ENCODE measurements around the gene ZNF197. TPM values are rescaled to one million over a fixed set of nuclear protein-coding genes. Genes with fewer than 3 reads are reported as not detected.

Gene ZNF197
- total RNA-seq, 1 experiment from 2014 or later = 7.0 TPM

GRCh38 chr3:44687898-44688297, 63.1 kb downstream of the ZNF197 start:
- TF ChIP-seq POLR2AphosphoS5 (IDR thresholded peaks at IDR 0.05; ENCODE audit: low read depth, low read length) (no peak), TCF7L2 (IDR thresholded peaks at IDR 0.05; ENCODE audit: low read depth, low read length) (no peak), SIN3A (IDR thresholded peaks at IDR 0.05; ENCODE audit: borderline replicate concordance, insufficient read depth, low read depth, low read length) (no peak), REST (IDR thresholded peaks at IDR 0.05; ENCODE audit: insufficient read depth in 1 of 2, low read depth in 2 of 2, low read length in 1 of 2) (no peak)
- TF ChIP-seq, protein P1, sequence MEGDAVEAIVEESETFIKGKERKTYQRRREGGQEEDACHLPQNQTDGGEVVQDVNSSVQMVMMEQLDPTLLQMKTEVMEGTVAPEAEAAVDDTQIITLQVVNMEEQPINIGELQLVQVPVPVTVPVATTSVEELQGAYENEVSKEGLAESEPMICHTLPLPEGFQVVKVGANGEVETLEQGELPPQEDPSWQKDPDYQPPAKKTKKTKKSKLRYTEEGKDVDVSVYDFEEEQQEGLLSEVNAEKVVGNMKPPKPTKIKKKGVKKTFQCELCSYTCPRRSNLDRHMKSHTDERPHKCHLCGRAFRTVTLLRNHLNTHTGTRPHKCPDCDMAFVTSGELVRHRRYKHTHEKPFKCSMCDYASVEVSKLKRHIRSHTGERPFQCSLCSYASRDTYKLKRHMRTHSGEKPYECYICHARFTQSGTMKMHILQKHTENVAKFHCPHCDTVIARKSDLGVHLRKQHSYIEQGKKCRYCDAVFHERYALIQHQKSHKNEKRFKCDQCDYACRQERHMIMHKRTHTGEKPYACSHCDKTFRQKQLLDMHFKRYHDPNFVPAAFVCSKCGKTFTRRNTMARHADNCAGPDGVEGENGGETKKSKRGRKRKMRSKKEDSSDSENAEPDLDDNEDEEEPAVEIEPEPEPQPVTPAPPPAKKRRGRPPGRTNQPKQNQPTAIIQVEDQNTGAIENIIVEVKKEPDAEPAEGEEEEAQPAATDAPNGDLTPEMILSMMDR (IDR thresholded peaks at IDR 0.05) = no peak
- ChIA-PET POLR2A (no interaction called here), CTCF (no interaction called here)
- DNase-seq (ENCODE audit: low read depth, low spot score) (no peak), ATAC-seq (no peak)
- no peaks in the 10 kb centered on the region for H3K36me3 ChIP-seq (ENCODE audit: control insufficient read depth, insufficient read depth, low read length)
- no peaks in the 10 kb centered on the region for H3K27me3 ChIP-seq (ENCODE audit: control insufficient read depth, insufficient read depth, low read length)
- intact Hi-C loops (cut with micrococcal nuclease; ENCODE audit: unreplicated experiment) (no loop called here), in situ Hi-C loops (cut with HindIII; ENCODE audit: low pct_unique_long_range_greater_than_20kb, low sequenced_read_pairs) (no loop called here)
- H3K4me1 ChIP-seq (ENCODE audit: control insufficient read depth, insufficient read depth, low read length) = no peaks in the 10 kb centered on the region
- H3K9me3 ChIP-seq (ENCODE audit: control insufficient read depth, insufficient read depth, low read depth, low read length) = peaks cover 4% of the 10 kb centered on the region; the same call in 1 of the 2 replicates
- H3K27ac ChIP-seq (ENCODE audit: low read length) = no peak overlapping the region
- H3K4me3 ChIP-seq (ENCODE audit: low read depth in 2 of 2, low read length in 2 of 2) = no peak overlapping the region
- no TSS peak for BruUV-seq (replicated peaks)

Other genes with a start within 250 kb of the ZNF197 start
- gene ZNF445, start 147.4 kb upstream of the ZNF197 start, total RNA-seq (2021; ENCODE audit: unreplicated experiment) = 11.9 TPM
- gene ZKSCAN7, start 69.8 kb upstream of the ZNF197 start, total RNA-seq (2021; ENCODE audit: unreplicated experiment) = not detected
- not detected for gene ZNF660, start 40.1 kb upstream of the ZNF197 start, total RNA-seq (2021; ENCODE audit: unreplicated experiment)
- gene ZNF35, start 23.7 kb downstream of the ZNF197 start, total RNA-seq (2021; ENCODE audit: unreplicated experiment) = 9.3 TPM
- gene ZNF502, start 87.6 kb downstream of the ZNF197 start, total RNA-seq (2021; ENCODE audit: unreplicated experiment) = not detected
- 0.15 TPM for gene ZNF501, start 104.6 kb downstream of the ZNF197 start, total RNA-seq (2021; ENCODE audit: unreplicated experiment)
- 17.5 TPM for gene KIAA1143, start 136.6 kb downstream of the ZNF197 start, total RNA-seq (2021; ENCODE audit: unreplicated experiment)
- gene KIF15, start 136.8 kb downstream of the ZNF197 start, total RNA-seq (2021; ENCODE audit: unreplicated experiment) = 12.2 TPM
- 12.7 TPM for gene TMEM42, start 236.9 kb downstream of the ZNF197 start, total RNA-seq (2021; ENCODE audit: unreplicated experiment)
- 0.46 TPM for gene TGM4, start 249.6 kb downstream of the ZNF197 start, total RNA-seq (2021; ENCODE audit: unreplicated experiment)